HG03432 (cell line): ENCODE data around the gene VWA2.

Experiments used
- ATAC-seq: cut with Tn5 transposase; IDR thresholded peaks from one replicate; pipeline ENCODE4 v1.9.1; 2021; ENCODE audit warnings: mild to moderate bottlenecking, moderate library complexity; ENCODE audit not compliant: unreplicated experiment

VWA2 gene

DNA sequence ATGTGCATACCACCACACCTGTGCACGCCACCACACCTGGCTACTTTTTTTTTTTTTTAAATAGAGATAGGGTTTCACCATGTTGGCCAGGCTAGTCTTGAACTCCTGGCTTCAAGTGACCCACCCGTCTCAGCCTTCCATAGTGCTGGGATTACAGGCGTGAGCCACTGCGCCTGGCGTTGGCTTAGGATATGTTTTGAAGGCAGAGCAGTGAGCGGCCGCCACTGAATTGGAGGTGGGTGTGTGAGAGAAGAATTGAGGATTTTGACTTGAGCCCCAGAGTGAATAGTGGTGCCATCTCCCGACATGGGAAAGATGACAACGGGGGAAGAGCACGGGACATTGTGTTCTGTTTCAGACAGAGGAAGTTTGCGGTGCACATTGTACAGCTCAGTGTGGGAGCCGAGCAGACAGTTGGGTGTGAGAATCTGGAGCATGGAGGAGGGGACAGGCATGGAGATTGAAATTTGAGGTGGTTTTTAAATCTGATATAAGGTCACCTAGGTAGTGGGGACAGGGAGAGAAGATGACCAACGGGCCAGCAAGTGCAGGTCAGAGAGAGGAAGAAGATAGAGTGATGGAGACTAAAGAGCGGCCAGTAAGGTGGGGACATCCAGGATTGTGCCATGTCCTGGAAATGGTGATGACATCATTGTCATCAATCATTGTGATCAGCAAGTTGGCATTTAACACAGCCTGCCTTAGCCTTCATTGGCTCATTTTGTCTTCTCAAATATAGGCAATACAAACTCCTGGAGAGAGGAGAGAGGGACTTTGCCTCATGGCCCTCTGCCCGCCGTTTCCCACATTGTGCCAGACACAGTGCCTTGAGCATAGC, 35.8 kb downstream of the VWA2 start:
- ATAC-seq, result no peak

DNA sequence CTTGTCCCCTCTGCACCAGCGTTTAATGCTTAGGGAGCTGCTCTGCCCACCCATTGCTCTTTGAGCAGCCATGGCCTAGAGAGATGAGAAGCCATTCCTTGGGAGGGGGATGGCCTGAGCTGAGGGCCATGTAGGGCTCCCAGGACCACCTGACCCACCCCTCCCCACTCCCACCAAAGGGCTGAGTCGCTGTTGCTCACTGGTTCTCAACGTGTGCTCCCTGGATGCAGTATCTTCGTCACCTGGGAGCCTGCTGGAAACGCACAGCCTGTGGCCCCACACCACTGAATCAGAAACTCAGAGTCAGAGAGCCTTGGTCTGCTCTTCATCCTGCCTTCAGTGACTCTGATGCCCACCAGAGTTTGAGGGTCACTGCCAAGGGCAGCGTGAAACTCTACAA, 37.0 kb downstream of the VWA2 start:
- no peak for ATAC-seq

DNA sequence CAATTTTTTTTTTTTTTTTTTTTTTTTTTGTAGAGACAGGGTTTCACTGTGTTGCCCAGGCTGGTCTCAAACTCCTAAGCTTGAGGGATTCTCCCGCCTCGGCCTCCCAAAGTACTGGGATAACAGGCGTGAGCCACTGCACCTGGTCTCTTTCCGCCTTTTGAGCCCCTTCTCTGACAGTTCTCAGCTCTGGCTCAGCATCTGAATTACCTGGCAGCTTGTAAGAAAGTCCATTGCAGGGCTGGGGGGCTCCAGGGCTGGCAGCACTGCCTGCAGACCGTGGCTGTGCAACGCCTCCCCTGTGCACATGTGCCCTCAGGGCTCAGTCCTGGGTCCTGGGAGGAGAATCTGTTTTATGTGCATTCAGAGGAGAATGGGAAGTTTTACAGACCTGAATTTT, 37.6 kb downstream of the VWA2 start:
- ATAC-seq, result no peak

DNA sequence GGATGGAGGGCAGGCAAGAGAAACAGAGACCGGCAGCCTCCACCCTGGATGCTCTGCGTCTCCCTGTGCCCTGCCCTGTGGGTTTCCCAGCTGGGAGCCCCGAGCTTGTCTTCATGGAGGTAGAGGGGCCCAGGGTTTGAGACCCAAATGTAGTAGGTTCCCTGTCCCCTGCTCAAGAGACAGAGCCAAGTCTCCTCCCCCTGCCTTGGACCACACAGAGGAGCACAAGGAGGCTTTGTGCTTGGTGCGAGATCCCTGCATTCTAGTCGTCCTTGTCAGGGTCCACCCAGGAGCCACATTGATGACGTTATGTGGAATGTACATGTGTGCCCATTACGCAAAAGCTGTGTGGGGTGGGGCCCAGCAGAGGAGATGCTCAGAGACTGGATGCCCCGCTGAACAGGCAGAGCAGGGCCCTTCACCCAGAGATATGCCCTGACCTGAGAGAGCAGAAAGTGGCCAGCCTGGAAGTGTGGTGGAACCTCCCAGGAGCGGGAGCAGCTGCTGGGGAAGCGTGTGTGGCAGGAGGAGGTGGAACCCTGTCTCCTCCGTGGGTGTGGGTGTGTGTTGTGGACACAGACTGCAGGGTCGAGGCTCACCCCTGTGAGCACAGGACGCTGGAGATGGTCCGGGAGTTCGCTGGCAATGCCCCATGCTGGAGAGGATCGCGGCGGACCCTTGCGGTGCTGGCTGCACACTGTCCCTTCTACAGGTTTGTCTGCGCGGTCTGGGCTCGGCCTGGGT, 39.3 kb downstream of the VWA2 start:
- ATAC-seq, result no peak

DNA sequence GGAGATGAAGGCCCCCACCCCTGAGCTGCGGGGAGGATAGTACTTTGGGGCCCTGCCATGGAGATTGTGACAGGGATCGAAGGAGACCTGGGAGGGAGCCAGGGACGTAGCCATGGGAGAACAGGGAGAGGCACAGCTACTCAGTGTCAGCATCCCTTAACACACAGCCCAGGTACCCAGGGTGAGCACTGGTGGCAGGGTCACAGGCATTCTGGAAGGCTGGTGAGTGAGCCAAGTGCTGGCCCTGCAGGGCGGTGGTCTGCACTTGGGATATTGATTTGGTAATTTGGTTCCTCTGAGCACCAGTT, 39.8 kb downstream of the VWA2 start:
- ATAC-seq, result no peak

DNA sequence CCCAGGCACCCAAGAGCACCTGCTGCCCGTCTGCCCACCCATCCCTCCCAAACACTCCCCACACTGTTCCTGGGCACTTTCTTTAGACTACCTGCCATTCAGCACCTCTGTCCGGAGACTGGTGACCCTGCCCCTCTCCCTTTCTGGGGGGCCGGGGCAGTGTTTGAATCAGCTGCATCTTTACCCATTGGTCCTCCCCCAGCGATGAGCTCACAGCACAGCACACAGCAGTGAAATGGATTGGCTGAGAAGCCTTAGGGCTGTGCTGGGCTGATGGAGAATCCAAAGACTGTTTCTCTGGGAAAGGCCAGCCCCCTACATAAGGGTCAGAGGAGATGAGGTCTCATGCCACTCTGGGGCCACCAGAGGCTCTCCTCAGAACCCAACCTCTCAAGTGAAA, 40.2 kb downstream of the VWA2 start:
- no peak for ATAC-seq

DNA sequence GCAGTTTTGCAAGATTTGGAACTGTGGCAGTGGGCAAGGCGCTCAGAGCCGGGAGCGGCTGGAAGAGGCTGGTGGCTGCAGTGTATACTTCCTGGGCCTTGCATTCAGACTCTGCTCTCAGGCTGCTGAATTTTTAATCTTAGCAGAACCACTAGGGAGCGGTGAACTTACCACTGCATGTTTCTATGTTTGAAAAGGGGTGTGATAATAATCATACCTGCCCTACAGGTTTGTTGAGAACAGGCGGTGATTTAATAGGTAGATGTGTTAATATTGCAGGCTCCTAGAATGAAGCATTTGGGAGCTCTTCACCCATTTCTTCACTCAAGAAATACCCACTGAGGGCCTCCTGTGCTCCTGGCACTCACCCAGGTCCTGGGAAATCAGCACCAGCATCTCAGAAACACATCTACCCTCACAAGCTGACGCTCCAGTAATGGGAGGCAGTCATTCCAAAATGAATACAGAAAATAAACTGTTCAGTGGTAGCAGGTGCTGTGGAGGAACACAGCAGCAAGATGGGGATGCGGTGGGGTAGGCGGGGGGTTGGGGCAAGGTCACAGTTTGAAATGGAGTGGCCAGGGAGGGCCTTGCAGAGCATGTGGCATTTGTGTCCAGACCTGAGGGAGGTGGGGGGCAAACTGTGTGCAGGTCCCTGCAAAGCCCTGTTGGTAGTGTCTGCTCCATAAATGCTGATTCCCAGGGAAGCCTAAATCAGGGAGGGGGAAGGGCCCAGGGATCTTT, 41.0 kb downstream of the VWA2 start:
- ATAC-seq, result no peak

DNA sequence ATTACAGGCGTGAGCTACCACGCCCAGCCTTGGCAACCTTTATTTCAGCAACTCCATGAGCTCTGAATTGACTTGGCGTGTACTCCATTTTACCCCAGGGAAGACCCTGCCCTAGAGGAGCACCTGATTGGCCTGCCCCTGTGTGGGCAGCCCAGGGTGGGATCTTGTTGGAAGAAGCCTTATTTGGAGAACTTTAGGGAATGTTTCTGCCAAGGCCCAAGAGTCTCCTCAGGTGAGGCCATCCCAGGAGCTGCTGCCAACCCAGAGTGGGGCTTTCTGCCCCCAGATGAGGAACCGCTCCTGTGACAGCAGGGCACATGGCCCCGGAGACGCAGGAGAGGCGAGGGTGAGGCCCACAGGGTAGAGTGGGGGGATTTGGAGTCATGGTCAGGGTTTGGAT, 42.0 kb downstream of the VWA2 start:
- ATAC-seq, result no peak

DNA sequence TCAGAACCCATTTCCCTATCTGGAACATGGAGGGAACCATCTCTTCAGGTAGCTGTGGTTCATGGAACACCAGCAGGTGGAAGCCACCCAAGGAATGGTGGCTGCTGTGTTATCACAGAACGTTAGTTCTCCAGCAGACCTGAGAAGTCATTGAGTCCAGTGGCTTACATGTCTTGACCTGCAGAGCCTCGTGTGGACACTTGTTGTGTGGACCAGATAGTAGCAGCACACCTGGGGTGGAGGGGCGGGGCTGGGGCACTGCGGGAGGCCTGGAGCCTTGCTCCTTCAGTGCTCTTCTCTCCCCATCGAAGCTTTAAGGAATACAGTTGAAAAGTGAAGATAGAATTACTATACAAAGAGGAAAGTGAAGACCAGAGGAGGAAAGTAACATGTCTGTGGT, 42.4 kb downstream of the VWA2 start:
- ATAC-seq, result no peak

DNA sequence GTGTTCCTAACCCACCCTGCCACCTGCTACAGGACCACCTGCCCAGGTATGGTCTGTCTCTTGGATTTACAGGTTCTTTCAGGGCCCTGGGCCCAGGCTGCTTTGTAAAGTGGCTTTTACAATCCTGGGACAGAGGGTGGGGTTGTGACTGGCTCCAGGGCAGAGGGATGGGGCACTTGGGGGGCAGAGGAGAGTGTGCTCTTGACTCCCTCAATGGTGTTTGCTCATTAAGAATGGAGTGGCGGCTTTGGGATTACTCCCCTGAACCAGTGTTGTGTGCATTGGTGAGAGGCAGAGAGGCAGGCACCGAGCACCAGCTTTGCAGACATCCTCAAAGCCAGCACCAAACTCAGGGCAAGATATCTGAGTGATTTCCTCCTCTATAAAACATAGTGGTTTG, 43.5 kb downstream of the VWA2 start:
- ATAC-seq, result no peak

DNA sequence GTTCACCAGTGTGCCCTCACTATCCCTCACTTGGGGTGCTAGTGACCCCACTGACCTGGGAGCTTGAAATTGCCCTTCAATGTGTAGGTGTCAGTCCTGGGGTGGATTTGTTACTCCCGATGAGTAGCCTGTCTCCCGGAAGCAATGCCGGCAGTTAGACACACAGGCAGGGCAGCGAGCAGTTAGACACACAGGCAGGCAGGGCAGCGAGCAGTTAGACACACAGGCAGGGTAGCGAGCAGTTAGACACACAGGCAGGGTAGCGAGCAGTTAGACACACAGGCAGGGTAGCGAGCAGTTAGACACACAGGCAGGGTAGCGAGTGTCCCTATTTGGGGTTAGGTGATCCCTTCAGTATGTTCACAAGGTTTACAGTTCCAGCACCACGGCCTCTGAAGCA, 44.0 kb downstream of the VWA2 start:
- ATAC-seq, result no peak

DNA sequence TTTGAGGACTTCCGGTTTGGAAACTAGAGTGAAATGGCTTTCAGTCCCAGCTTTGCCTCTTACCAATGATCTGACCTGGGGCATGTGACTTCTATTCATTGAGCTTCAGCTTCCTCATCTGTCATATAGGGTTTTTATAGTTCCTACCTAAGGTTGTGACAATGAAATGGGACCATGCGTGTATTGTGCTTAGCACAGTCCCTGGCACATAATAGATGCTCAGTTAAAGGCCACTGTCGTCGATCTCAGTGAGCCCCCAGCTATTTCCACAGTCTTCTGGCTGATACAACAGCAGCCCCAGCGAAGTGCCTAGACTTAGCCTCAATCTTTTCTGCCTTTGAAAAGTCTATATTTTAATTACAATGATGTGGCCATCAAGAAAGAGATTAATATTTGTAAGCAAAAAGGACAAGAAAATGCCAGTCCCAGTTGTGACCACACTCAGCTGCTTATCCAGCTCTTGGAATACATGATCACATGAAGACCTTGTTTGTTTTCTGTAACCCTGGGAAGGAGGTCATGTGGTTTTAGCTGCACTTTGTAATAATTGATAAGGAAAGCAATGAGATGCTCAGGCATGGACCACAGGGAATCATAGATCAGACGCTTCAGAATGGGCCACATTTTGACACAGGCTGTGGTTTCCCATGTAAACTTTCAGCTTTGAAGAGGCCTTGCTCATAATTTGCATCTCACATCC, 44.6 kb downstream of the VWA2 start:
- no peak for ATAC-seq

DNA sequence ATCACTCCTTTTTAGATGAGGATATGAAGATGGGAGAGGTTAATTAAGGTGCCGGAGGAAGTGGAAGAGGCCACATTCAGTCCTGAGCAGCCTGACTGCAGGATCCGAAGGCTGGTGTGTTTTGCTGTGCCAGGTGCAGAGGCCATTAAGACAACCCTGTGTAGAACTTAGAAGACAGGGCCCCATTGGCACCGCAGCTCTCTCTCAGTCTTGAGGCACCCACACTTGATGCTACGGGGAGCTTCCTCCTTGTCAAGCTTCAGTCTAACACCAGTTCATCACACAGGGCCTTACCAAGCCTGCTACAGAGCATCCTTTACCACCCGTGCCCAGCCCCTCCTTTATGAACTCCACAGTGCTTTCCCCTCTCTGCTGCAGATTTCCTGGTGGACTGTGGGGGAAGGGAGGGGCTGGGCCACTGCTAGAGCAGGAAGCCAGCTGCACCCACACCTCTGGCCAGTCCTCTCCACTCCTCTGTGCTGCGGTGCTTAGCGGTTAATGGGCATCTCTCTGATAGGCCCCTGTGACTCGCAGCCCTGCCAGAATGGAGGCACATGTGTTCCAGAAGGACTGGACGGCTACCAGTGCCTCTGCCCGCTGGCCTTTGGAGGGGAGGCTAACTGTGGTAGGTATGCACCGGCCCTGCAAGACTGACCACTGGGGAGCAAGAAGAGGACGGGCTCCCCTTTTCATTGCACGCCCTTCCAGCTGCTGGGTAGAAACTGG, 45.5 kb downstream of the VWA2 start:
- ATAC-seq, result no peak

DNA sequence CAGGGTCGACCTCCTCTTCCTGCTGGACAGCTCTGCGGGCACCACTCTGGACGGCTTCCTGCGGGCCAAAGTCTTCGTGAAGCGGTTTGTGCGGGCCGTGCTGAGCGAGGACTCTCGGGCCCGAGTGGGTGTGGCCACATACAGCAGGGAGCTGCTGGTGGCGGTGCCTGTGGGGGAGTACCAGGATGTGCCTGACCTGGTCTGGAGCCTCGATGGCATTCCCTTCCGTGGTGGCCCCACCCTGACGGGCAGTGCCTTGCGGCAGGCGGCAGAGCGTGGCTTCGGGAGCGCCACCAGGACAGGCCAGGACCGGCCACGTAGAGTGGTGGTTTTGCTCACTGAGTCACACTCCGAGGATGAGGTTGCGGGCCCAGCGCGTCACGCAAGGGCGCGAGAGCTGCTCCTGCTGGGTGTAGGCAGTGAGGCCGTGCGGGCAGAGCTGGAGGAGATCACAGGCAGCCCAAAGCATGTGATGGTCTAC, 46.9 kb downstream of the VWA2 start:
- no peak for ATAC-seq

DNA sequence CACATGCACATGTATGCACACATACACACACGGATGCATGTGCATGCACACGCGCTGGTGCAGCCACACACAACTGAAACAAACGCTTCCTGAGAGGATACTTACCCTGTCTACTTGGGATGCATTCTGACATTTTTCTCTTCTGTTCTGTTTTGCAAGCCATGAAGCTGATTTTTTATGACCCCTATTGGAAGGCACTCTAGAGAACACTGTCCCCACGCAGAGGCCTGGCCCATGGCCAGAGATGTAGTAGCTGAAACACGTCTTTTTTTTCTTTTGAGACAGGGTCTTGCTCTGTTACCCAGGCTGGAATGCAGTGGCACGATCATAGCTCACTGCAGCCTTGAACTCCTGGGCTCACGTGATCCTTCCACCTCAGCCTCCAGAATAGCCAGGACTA, 47.9 kb downstream of the VWA2 start:
- ATAC-seq, result no peak

DNA sequence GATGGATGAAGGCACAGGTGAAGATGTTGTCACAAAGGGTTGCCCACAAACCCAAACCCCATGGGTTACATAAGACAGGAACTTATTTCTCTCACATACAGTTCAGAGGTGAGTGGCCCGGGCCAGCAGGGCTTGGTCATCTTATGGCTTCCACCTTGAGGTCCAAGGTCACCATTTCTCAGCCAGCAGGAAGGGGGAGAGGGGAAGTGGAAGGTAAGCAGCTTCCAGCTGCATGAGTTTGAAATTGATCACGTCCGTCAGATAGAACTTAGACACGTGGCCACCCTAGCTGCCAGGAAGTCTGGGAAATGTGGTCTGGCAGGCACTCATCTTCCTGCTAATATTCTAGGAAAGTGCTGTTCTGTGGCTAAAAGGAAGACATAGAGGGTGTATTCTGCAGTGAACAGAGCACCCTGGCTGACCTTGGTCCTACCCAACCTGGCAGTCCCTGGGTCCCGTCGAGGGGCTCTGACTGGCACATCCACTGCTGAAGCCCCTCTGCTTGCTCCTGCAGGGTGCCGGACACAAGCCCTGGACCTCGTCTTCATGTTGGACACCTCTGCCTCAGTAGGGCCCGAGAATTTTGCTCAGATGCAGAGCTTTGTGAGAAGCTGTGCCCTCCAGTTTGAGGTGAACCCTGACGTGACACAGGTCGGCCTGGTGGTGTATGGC, 49.5 kb downstream of the VWA2 start:
- no peak for ATAC-seq

DNA sequence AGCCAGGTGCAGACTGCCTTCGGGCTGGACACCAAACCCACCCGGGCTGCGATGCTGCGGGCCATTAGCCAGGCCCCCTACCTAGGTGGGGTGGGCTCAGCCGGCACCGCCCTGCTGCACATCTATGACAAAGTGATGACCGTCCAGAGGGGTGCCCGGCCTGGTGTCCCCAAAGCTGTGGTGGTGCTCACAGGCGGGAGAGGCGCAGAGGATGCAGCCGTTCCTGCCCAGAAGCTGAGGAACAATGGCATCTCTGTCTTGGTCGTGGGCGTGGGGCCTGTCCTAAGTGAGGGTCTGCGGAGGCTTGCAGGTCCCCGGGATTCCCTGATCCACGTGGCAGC, 50.0 kb downstream of the VWA2 start:
- no peak for ATAC-seq

DNA sequence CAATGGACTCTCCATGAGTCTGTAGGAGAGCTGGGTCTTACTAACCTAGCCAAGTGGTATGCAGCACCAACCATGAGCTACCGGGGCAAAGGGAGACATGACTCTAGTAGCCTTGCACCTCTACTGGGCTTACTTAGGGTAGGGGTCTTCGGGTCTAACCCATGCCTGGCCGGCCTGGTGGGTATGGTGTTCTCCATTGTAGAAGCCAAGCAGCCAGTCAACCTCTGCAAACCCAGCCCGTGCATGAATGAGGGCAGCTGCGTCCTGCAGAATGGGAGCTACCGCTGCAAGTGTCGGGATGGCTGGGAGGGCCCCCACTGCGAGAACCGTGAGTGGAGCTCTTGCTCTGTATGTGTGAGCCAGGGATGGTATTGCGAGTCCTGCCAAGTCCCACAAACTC, 51.0 kb downstream of the VWA2 start:
- no peak for ATAC-seq

DNA sequence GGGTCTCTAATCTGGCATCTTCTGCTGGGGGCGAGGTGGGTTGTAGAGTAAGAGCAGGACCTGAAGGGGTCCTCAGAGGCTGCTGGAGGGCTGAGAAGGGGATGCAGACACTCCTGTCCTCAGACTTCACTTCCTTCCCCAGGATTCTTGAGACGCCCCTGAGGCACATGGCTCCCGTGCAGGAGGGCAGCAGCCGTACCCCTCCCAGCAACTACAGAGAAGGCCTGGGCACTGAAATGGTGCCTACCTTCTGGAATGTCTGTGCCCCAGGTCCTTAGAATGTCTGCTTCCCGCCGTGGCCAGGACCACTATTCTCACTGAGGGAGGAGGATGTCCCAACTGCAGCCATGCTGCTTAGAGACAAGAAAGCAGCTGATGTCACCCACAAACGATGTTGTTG, 52.0 kb downstream of the VWA2 start:
- no peak for ATAC-seq

DNA sequence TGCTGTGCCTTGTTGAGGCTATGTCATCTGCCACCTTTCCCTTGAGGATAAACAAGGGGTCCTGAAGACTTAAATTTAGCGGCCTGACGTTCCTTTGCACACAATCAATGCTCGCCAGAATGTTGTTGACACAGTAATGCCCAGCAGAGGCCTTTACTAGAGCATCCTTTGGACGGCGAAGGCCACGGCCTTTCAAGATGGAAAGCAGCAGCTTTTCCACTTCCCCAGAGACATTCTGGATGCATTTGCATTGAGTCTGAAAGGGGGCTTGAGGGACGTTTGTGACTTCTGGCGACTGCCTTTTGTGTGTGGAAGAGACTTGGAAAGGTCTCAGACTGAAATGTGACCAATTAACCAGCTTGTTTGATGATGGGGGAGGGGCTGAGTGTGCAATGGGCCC, 52.5 kb downstream of the VWA2 start:
- ATAC-seq, result no peak
